ENCODE measurements around the gene ADAMTS8.

ADAMTS8 gene

GRCh38 chr11:130420478-130421198 lies 7.8 kb downstream of the ADAMTS8 start:
- no peak for DNase-seq (ENCODE audit: low read depth in 3 of 3)

GRCh38 chr11:130418756-130419155 lies 9.7 kb downstream of the ADAMTS8 start:
- no peak for DNase-seq (ENCODE audit: low read depth in 3 of 3)

GRCh38 chr11:130418210-130418609 lies 10.2 kb downstream of the ADAMTS8 start:
- DNase-seq (ENCODE audit: low read depth in 3 of 3) = no peak

- DNase-seq (ENCODE audit: low read depth in 3 of 3) = no peak
These were observed 11.5 kb downstream of the ADAMTS8 start for GRCh38 chr11:130416906-130417305.

GRCh38 chr11:130416530-130416882 lies 11.9 kb downstream of the ADAMTS8 start:
- DNase-seq (ENCODE audit: low read depth in 3 of 3) = no peak

GRCh38 chr11:130415731-130416529 lies 12.5 kb downstream of the ADAMTS8 start:
- DNase-seq (ENCODE audit: low read depth in 3 of 3) = no peak

GRCh38 chr11:130414107-130415080 lies 14.0 kb downstream of the ADAMTS8 start:
- DNase-seq (ENCODE audit: low read depth in 3 of 3) = no peak

- no peak for DNase-seq (ENCODE audit: low read depth in 3 of 3)
These were observed 14.9 kb downstream of the ADAMTS8 start for GRCh38 chr11:130413405-130414106.

- no peak for DNase-seq (ENCODE audit: low read depth in 3 of 3)
These were observed 17.2 kb downstream of the ADAMTS8 start for GRCh38 chr11:130411223-130411622.

- no peak for DNase-seq (ENCODE audit: low read depth in 3 of 3)
These were observed 18.6 kb downstream of the ADAMTS8 start for GRCh38 chr11:130409594-130410388.

GRCh38 chr11:130408901-130409300 lies 19.5 kb downstream of the ADAMTS8 start:
- DNase-seq (ENCODE audit: low read depth in 3 of 3) = no peak

- no peak for DNase-seq (ENCODE audit: low read depth in 3 of 3)
These were observed 20.0 kb downstream of the ADAMTS8 start for GRCh38 chr11:130408401-130408890.

GRCh38 chr11:130407978-130408377 lies 20.4 kb downstream of the ADAMTS8 start:
- DNase-seq (ENCODE audit: low read depth in 3 of 3) = no peak

GRCh38 chr11:130405428-130405827 lies 23.0 kb downstream of the ADAMTS8 start:
- DNase-seq (ENCODE audit: low read depth in 3 of 3) = no peak

- no peak for DNase-seq (ENCODE audit: low read depth in 3 of 3)
These were observed 23.7 kb downstream of the ADAMTS8 start for GRCh38 chr11:130404727-130405126.

- DNase-seq (ENCODE audit: low read depth in 3 of 3) = no peak
These were observed 24.4 kb downstream of the ADAMTS8 start for GRCh38 chr11:130403967-130404366.

GRCh38 chr11:130403271-130403804 lies 25.1 kb downstream of the ADAMTS8 start:
- no peak for DNase-seq (ENCODE audit: low read depth in 3 of 3)

- DNase-seq (ENCODE audit: low read depth in 3 of 3) = no peak
These were observed 25.8 kb downstream of the ADAMTS8 start for GRCh38 chr11:130402570-130402969.

- DNase-seq (ENCODE audit: low read depth in 3 of 3) = no peak
These were observed 27.5 kb downstream of the ADAMTS8 start for GRCh38 chr11:130400781-130401483.

Measured in stimulated activated CD4-positive, alpha-beta T cell treated with anti-CD3 and anti-CD28 coated beads, TNF-alpha, amount 100 ng/mL, for 24 hours (primary cell).